ENCODE data around the gene ABCG2. TPM values are rescaled to one million over a fixed set of nuclear protein-coding genes. Genes with fewer than 3 reads are reported as not detected.

The ABCG2 gene
- total RNA-seq: 1 to 10 TPM in 1 of 5 donors, under 1 TPM in 3, not detected in 1; 0.35 to 1.1 (median 0.44) TPM
- 2.0 TPM for total RNA-seq (2013)
- 0.50 to 9.0 (median 1.0) reads per million in 29 experiments for total RNA-seq

DNA sequence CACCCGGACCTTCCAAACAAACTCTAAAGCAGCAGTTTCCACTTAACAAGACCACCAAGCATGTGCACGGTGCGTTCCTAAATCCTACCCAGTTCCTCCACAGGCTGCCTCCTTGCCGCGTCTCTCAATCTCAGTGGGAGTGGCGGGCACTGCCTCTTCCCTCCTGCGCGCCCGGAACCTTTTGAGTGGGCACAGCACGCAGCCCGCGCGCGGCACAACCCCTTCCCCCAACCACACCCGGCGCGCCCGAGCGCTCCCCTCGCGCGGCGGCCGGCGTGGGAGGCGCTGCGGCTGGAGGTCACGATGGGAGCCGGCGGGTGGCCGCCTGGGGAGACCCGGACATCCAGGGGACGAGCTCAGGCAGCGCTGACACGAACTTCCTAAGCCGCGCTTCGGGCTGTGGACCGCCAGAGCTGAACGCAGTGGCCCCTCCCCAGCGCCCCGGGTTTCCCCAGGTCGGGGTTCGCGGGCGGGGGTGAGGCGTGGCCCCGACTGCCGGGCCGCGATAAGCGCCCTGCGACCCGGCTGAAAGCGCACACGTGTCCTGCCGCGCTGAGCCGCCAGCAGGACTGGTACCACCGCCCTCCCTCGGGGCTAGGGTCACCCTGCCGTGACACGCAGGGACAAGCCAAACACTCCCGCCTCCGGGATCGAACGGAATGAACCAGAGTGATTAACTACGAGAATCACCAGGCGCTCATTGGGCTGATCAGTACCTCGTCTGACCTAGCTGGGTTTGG, at the start of gene ABCG2:
Gene ABCG2, minus strand, starts transcription at position 151 of the 740 bp plus-strand sequence. CDS start 18,644 bp downstream, outside the sequence.
- H3K27me3 ChIP-seq (replicated peaks in 1 of 2; ENCODE audit: control insufficient read depth in 2 of 2, extremely low read depth in 1 of 2, insufficient read depth in 2 of 2, low read length in 1 of 2): peaks cover 0 to 9% of the 10 kb centered on the region in 2 experiments
- H3K27ac ChIP-seq (ENCODE audit: low read length): no peak within 1 kb of the TSS
- H3K9me3 Mint-ChIP-seq: no peaks in the 10 kb centered on the region
- ATAC-seq (replicated peaks in 1 of 4) (peak; percentile 40 to 80 (median 78)), DNase-seq (peak in 23 of 35 experiments; percentile 0 to 42 (median 5))
- H3K9me3 ChIP-seq: no peaks in the 10 kb centered on the region
- under 1% methylated on average over 68 of the region's 70 CpGs for WGBS (ENCODE audit: insufficient coverage)
- CTCF ChIA-PET: no interaction called here
- H3K4me3 Mint-ChIP-seq: peak within 1 kb of the TSS; percentile 61 to 73 (median 63)
- peaks cover 9 to 12% of the 10 kb centered on the region in 2 donors for H3K27me3 Mint-ChIP-seq
- peaks cover 14 to 16% (median 15%) of the 10 kb centered on the region in 3 donors for H3K4me1 Mint-ChIP-seq
- H3K4me3 ChIP-seq (ENCODE audit: control insufficient read depth in 1 of 2, extremely low read depth in 1 of 2, low read length in 1 of 2): peak within 1 kb of the TSS; percentile 42 to 69
- no peak within 1 kb of the TSS for H3K27ac Mint-ChIP-seq
- H3K4me1 ChIP-seq (ENCODE audit: control insufficient read depth in 1 of 2, extremely low read depth in 1 of 2, insufficient read depth in 2 of 2, low read length in 2 of 2): peaks cover 0 to 11% of the 10 kb centered on the region in 2 experiments
- POLR2A ChIA-PET: no interaction called here
- no peaks in the 10 kb centered on the region for H3K36me3 Mint-ChIP-seq
- no peaks in the 10 kb centered on the region for H3K36me3 ChIP-seq (ENCODE audit: control insufficient read depth in 2 of 2, extremely low read depth in 1 of 2, insufficient read depth in 1 of 2, low read length in 1 of 2)

DNA sequence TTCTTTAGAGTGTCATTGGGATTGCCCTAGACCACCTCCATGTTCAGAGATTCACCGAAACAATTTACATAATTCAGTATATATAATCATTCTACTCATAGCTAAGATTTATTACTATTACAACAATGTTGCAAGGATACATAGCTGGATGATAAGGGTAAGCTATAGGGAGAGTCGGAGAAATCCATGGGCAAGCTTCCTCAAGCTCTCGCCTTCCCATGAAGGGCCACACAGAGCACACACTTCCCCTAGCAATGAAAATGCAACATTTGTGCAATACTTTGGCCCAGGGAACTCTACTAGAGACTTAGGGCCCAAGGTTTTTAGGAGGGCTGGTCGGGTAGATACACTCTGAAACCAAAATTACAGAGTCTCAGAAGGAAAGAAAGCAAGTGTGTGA, 49.7 kb upstream of the ABCG2 start:
- ATAC-seq (replicated peaks in 1 of 4): no peak
- Mint-ChIP-seq H3K9me3 (no peaks in the 10 kb centered on the region), H3K36me3 (no peaks in the 10 kb centered on the region), H3K27me3 (peaks cover 0 to 3% of the 10 kb centered on the region in 2 donors), H3K4me3 (no peak overlapping the region), H3K27ac (no peak overlapping the region), H3K4me1 (peaks cover 0 to 3% (median 0%) of the 10 kb centered on the region in 3 donors)
- Histone ChIP-seq H3K4me3 (ENCODE audit: control insufficient read depth in 1 of 2, extremely low read depth in 1 of 2, low read length in 1 of 2) (no peak overlapping the region), H3K27me3 (replicated peaks in 1 of 2; ENCODE audit: control insufficient read depth in 2 of 2, extremely low read depth in 1 of 2, insufficient read depth in 2 of 2, low read length in 1 of 2) (no peaks in the 10 kb centered on the region), H3K9me3 (no peaks in the 10 kb centered on the region), H3K4me1 (ENCODE audit: control insufficient read depth in 1 of 2, extremely low read depth in 1 of 2, insufficient read depth in 2 of 2, low read length in 2 of 2) (no peaks in the 10 kb centered on the region), H3K27ac (ENCODE audit: low read length) (no peak overlapping the region), H3K36me3 (ENCODE audit: control insufficient read depth in 2 of 2, extremely low read depth in 1 of 2, insufficient read depth in 1 of 2, low read length in 1 of 2) (no peaks in the 10 kb centered on the region)
- ChIA-PET CTCF (interaction anchor here (0.6 to 2.9 kb wide), 6 partner anchors 10 to 1284 kb away, joined by 3 to 17 read pairs (median 3); no protein-coding TSS in a partner anchor), POLR2A (no interaction called here)
- DNase-seq: no peak
- 67% methylated on average over 1 of the region's 4 CpGs for WGBS (ENCODE audit: insufficient coverage)

- H3K4me3 Mint-ChIP-seq: no peak overlapping the region
- Histone ChIP-seq H3K4me1 (ENCODE audit: control insufficient read depth in 1 of 2, extremely low read depth in 1 of 2, insufficient read depth in 2 of 2, low read length in 2 of 2) (no peaks in the 10 kb centered on the region), H3K9me3 (no peaks in the 10 kb centered on the region), H3K27ac (ENCODE audit: low read length) (no peak overlapping the region), H3K27me3 (replicated peaks in 1 of 2; ENCODE audit: control insufficient read depth in 2 of 2, extremely low read depth in 1 of 2, insufficient read depth in 2 of 2, low read length in 1 of 2) (no peaks in the 10 kb centered on the region), H3K4me3 (ENCODE audit: control insufficient read depth in 1 of 2, extremely low read depth in 1 of 2, low read length in 1 of 2) (no peak overlapping the region), H3K36me3 (ENCODE audit: control insufficient read depth in 2 of 2, extremely low read depth in 1 of 2, insufficient read depth in 1 of 2, low read length in 1 of 2) (no peaks in the 10 kb centered on the region)
- ATAC-seq (replicated peaks in 1 of 4) (no peak), DNase-seq (no peak)
- no peak overlapping the region for H3K27ac Mint-ChIP-seq
- H3K27me3 Mint-ChIP-seq: peaks cover 0 to 3% of the 10 kb centered on the region in 2 donors
- H3K4me1 Mint-ChIP-seq: peaks cover 0 to 3% (median 0%) of the 10 kb centered on the region in 3 donors
- CTCF ChIA-PET: interaction anchor here (0.6 to 2.9 kb wide), 5 partner anchors 11 to 174 kb away, joined by 3 to 17 read pairs (median 4); no protein-coding TSS in a partner anchor
- H3K36me3 Mint-ChIP-seq: no peaks in the 10 kb centered on the region
- 33% methylated on average over 1 of the region's 4 CpGs for WGBS (ENCODE audit: insufficient coverage)
- POLR2A ChIA-PET: interaction anchor here in 1 of 2 donors (0.6 kb wide), 1 partner anchor 273 kb away, joined by 5 read pairs; no protein-coding TSS in a partner anchor
- no peaks in the 10 kb centered on the region for H3K9me3 Mint-ChIP-seq
Measured at GRCh38 chr4:88207171-88207570, 48.7 kb upstream of the ABCG2 start.

GRCh38 chr4:88204882-88205281, 46.4 kb upstream of the ABCG2 start:
- no peaks in the 10 kb centered on the region for H3K36me3 Mint-ChIP-seq
- no peak for DNase-seq

DNA sequence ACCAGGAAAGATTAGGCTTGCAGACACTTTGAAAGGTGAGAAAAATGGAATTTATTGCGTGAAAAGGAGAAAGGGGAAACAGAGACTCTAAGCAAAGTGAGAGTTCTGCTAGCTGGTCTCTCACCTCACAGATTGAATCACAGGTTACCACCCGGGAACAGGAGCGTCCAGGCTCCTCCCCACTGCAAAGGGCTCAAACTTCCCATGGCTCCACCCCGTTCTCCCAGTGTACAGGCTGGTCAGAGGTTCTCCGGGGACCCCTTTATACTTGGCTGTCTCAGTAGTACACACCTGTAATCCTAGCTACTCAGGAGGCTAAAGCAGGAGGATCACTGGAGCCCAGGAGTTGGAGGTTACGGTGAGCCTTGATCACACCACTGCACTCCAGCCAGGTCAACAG, 44.0 kb upstream of the ABCG2 start:
- no peaks in the 10 kb centered on the region for H3K36me3 ChIP-seq (ENCODE audit: control insufficient read depth in 2 of 2, extremely low read depth in 1 of 2, insufficient read depth in 1 of 2, low read length in 1 of 2)
- no peaks in the 10 kb centered on the region for H3K9me3 ChIP-seq
- H3K4me1 ChIP-seq (ENCODE audit: control insufficient read depth in 1 of 2, extremely low read depth in 1 of 2, insufficient read depth in 2 of 2, low read length in 2 of 2): no peaks in the 10 kb centered on the region
- POLR2A ChIA-PET: no interaction called here
- H3K27me3 ChIP-seq (replicated peaks in 1 of 2; ENCODE audit: control insufficient read depth in 2 of 2, extremely low read depth in 1 of 2, insufficient read depth in 2 of 2, low read length in 1 of 2): no peaks in the 10 kb centered on the region
- no peak overlapping the region for H3K4me3 ChIP-seq (ENCODE audit: control insufficient read depth in 1 of 2, extremely low read depth in 1 of 2, low read length in 1 of 2)
- no peaks in the 10 kb centered on the region for H3K9me3 Mint-ChIP-seq
- H3K27ac ChIP-seq (ENCODE audit: low read length): no peak overlapping the region
- H3K4me1 Mint-ChIP-seq: peaks cover 0 to 3% (median 0%) of the 10 kb centered on the region in 3 donors
- WGBS (ENCODE audit: insufficient coverage): 61% methylated on average over 3 of the region's 6 CpGs
- no peak overlapping the region for H3K4me3 Mint-ChIP-seq
- no peaks in the 10 kb centered on the region for H3K36me3 Mint-ChIP-seq
- H3K27me3 Mint-ChIP-seq: peaks cover 0 to 3% of the 10 kb centered on the region in 2 donors
- DNase-seq (no peak), ATAC-seq (replicated peaks in 1 of 4) (no peak)
- H3K27ac Mint-ChIP-seq: no peak overlapping the region
- CTCF ChIA-PET: interaction anchor here in 1 of 2 donors (0.7 to 2.1 kb wide), 2 partner anchors 10 to 17 kb away, joined by 3 to 7 read pairs; no protein-coding TSS in a partner anchor

More at GRCh38 chr4:88204882-88205281, 46.4 kb upstream of the ABCG2 start:
- no peak overlapping the region for H3K4me3 Mint-ChIP-seq
- POLR2A ChIA-PET: no interaction called here
- H3K27ac Mint-ChIP-seq: no peak overlapping the region
- H3K27me3 Mint-ChIP-seq: peaks cover 0 to 3% of the 10 kb centered on the region in 2 donors
- no CpG with 5 or more reads among the region's 1 CpG for WGBS (ENCODE audit: insufficient coverage)
- Histone ChIP-seq H3K36me3 (ENCODE audit: control insufficient read depth in 2 of 2, extremely low read depth in 1 of 2, insufficient read depth in 1 of 2, low read length in 1 of 2) (no peaks in the 10 kb centered on the region), H3K9me3 (no peaks in the 10 kb centered on the region), H3K4me1 (ENCODE audit: control insufficient read depth in 1 of 2, extremely low read depth in 1 of 2, insufficient read depth in 2 of 2, low read length in 2 of 2) (no peaks in the 10 kb centered on the region), H3K27me3 (replicated peaks in 1 of 2; ENCODE audit: control insufficient read depth in 2 of 2, extremely low read depth in 1 of 2, insufficient read depth in 2 of 2, low read length in 1 of 2) (no peaks in the 10 kb centered on the region), H3K4me3 (ENCODE audit: control insufficient read depth in 1 of 2, extremely low read depth in 1 of 2, low read length in 1 of 2) (no peak overlapping the region), H3K27ac (ENCODE audit: low read length) (no peak overlapping the region)
- no peak for ATAC-seq (replicated peaks in 1 of 4)
- H3K4me1 Mint-ChIP-seq: peaks cover 0 to 3% (median 0%) of the 10 kb centered on the region in 3 donors
- H3K9me3 Mint-ChIP-seq: no peaks in the 10 kb centered on the region
- CTCF ChIA-PET: no interaction called here

DNA sequence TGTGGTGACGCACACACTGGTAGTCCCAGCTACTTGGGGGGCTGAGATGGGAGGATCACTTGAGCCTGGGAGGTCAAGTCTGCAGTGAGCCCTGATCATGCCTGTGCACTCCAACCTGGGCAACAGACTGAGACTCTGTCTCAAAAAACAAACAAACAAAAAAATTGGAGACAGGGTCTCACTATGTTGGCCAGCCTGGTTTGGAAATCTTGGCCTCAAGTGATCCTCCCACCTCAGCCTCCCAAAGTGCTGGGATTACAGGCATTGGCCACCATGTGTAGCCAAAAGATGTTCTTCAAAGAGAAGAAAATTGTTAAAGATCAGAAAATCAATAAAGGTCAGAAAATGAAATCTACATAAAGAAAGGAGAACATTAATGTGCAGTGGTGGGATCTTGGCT, 41.7 kb upstream of the ABCG2 start:
- Histone ChIP-seq H3K4me1 (ENCODE audit: control insufficient read depth in 1 of 2, extremely low read depth in 1 of 2, insufficient read depth in 2 of 2, low read length in 2 of 2) (no peaks in the 10 kb centered on the region), H3K27ac (ENCODE audit: low read length) (no peak overlapping the region), H3K36me3 (ENCODE audit: control insufficient read depth in 2 of 2, extremely low read depth in 1 of 2, insufficient read depth in 1 of 2, low read length in 1 of 2) (no peaks in the 10 kb centered on the region), H3K4me3 (ENCODE audit: control insufficient read depth in 1 of 2, extremely low read depth in 1 of 2, low read length in 1 of 2) (no peak overlapping the region), H3K27me3 (replicated peaks in 1 of 2; ENCODE audit: control insufficient read depth in 2 of 2, extremely low read depth in 1 of 2, insufficient read depth in 2 of 2, low read length in 1 of 2) (no peaks in the 10 kb centered on the region), H3K9me3 (no peaks in the 10 kb centered on the region)
- ATAC-seq (replicated peaks in 1 of 4) (no peak), DNase-seq (no peak)
- no peaks in the 10 kb centered on the region for H3K4me1 Mint-ChIP-seq
- H3K27me3 Mint-ChIP-seq: no peaks in the 10 kb centered on the region
- CTCF ChIA-PET: no interaction called here
- no peak overlapping the region for H3K27ac Mint-ChIP-seq
- no peak overlapping the region for H3K4me3 Mint-ChIP-seq
- 86% methylated on average over 1 of the region's 1 CpG for WGBS (ENCODE audit: insufficient coverage)
- no peaks in the 10 kb centered on the region for H3K36me3 Mint-ChIP-seq
- no peaks in the 10 kb centered on the region for H3K9me3 Mint-ChIP-seq
- POLR2A ChIA-PET: no interaction called here
